Limb (tissue), 2 donors: Measurements from ENCODE around the gene TMIE.

Experiments used
- DNase-seq, 2 donors: peaks; one replicate each; pipeline ENCODE4 v3.0.0-alpha.2; 2016; ENCODE audit errors: extremely low spot score in 2 of 2

The TMIE gene, protein sequence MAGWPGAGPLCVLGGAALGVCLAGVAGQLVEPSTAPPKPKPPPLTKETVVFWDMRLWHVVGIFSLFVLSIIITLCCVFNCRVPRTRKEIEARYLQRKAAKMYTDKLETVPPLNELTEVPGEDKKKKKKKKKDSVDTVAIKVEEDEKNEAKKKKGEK

DNA sequence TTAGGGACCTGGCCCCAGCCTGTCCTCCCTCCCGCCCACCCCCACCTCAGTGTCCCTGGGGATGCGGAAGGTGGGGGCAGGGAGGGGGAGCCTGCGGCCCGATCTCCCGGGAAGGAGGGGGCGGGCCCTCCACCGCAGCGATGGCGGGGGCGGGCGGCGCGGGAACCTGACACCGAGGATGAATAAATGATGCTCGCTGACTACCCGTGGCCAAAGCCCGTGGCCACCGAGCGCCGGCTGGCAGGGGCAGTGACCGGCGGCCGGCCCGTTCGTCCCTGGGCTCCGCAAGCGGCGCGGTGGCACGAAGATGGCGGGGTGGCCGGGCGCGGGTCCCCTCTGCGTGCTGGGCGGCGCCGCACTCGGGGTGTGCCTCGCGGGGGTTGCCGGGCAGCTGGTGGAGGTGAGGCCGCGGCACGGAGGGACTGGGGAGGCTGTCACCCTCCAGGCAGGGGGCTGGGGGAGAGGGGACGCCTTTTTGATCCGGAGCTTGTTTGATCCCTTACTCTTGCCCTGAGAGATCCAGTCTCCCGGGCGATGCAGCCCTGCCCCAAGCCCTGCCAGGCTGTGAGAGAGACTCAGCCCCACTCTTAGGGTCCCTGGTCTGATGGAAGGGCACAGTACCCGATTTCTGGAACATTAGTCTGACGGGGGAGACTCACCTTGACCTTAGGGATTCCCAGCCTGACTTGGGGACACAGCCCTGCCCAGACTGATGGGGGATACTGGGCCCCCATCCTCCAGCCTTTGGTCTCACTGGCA, at the start of gene TMIE:
TSS of gene TMIE (plus strand) at position 212 of the 759 bp plus-strand sequence. CDS start at position 308, 96 bp downstream.
- peak in 1 of 2 donors; percentile 66 for DNase-seq

DNA sequence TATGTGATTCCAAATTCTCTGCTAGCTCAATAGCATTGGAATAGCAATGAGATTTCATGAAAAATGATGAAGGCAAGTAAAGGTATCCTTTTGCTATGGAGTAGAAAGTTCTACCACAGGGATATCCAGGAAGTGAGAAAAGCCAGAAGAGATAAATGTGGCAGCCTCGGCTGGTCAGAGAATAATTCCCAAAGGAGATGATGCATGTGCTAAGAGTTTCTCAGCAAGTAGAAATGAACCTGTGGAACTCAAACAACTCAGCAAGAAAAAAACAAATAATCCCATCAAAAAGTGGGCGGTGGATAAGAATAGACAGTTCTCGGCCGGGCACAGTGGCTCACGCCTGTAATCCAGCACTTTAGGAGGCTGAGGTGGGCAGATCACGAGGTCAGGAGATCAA, 45.9 kb upstream of the TMIE start:
- no peak for DNase-seq

DNA sequence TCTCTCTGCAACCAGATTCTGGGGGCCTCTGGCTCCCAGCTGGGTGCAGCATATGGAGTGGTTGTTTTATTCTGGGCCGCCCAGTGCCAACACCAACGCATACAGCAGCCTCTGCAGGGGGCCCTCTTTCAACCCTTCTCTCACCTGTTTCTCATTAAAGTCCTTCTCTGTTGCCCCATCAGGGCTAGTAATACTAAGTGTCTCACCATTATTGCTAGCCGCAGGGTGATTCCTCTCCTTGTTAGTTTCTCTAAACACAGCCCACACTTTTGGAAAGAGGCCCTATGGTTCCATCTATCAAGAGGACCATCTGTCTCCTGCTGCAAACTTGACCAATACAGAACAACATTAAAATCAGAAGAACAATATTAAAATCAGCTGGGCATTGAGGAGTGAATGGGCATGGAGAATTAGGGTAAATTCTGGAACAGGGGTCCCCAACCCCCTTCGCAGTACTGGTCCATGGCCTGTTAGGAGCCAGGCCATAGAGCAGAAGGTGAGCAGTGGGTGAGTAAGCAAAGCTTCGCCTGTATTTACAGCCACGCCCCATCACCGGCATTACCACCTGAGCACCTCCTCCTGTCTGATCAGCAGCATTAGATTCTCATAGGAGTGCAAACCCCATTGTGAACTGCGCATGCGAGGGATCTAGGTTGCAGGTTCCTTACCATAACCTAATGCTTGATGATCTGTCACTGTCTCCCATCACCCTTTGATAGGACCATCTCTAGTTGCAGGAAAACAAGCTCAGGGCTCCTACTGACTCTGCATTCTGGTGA, 44.2 kb upstream of the TMIE start:
- DNase-seq, result no peak

DNA sequence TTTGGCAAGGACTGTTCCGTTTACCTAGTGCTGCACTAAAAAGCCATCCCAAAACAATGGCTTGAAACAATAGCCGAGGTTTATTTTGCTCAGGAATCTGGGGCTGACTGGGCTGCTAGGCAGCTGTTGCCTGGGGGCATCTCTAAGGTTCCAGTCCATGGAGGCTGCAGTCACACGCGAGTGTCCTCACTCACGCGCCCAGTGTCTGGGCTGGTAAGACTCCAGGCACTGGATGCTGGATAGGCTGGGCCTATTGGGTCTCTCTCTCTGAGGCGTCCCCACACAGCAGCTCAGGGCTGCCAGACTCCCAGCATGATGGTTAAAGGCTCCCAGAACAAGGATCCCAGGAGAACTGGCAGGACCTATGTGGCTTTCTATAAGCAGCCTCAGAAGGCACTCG, 41.9 kb upstream of the TMIE start:
- DNase-seq, result no peak

DNA sequence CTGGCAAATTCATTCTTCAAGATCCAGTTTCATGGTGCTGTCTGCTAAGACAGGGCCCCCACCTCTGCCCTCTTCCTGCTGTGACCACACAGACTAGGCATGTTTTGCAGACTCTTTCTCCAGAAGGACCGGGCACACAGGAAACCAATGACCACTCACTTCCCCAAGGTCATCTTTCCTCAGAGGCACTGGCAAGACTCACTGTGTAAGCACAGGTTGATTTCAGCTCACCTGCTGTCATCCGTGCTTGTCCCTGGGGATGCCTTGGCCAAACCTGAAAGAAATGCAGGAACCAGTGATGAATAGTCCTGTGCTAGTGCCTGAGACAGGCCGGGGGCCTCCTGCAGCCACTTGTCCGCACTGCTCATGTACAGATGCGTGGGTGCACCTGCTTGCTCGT, 41.2 kb upstream of the TMIE start:
- DNase-seq, result no peak

DNA sequence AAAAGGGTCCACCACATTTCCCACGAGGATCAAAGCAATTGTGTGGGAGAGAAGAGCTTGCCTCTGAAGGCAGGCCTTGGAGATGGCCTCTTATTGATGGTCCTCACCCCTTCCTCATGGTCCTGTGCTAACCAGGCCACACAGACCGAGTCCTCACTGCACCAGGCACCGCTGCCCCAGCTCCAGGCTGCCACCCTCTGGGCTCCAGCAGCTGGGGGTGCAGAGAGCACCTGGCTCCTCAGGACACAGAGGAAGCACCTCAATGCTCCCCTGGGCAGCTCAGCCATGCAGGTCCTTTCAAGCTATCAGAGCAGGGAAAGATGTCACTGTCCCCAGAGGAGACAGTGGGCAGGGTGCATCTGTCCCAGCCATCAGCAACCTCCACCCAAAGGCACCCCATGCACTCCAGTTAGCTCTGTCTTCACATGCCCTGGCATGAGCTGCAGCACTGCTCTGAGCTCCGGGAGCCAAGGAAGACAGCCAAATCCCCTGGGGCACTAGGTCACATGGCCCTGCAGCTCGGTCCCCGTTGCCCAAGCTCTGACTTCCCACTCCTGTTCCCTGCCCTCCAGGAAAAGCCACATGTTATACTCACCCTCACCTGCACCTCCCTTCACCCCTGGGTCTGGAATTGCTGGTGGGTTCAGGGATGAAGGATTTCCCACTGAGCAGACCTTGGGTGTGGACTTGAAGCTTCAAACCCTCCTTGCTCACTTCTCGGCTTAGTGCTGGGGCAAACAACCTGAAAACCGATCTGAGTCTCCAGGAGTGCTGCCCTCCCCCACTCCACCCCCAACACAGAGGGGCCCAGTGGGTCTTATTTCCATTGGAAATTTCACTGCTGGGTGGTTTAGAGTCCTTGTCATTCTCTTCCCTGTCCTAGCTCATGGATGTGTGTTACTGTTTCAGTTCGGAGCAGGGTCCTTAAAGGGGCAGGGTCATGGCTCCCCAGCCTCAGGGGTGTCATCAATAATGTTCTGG, 40.4 kb upstream of the TMIE start:
- peak in 1 of 2 donors; percentile 28 for DNase-seq

DNA sequence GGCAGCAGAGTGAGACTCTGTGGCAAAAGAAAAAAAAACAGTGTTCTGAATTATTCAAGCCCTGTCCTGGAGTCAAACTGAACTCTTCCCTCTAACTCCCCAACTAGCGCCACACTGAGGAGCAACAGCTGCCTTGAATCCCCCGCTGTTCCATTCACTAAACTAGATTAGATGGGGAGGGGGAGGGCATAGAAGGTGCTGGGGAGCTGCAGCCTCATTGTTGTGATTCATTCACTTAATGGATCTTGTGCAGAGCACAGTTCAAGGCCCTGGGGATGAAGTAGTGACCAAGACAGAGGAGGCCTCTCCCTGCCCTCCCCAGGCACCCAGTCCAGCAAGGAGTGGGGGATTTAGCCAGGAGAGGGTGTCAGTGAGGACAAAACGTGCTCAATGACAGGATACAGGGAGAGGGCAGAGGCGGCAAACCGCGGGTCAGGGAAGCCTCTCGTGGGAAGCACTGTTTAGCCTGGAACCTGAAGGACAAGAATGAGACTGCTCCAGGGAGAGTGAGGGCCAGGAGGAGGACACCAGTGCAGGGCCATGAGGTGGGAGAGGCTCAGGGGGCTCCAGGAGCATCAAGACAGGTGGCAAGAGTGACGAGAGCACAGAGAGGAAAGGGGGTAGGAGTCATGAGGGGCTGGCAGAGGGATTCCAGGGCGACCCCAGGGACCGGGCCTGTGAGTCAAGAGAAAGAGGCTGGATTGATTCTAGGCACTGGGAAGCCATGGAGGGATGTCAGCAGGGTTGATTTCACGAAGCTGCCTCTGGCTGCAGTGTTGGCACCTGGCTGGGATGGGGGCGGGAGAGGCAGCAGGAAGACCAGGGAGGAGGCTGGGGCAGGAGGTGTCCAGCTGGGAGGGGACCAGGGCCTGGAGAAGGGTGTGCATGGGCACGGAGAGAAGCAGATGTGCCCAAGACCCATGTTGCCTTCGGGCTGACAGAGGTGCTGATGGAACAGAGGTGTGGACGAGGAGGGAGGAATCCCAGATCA, 39.1 kb upstream of the TMIE start:
- peak in 1 of 2 donors; percentile 27 for DNase-seq

DNA sequence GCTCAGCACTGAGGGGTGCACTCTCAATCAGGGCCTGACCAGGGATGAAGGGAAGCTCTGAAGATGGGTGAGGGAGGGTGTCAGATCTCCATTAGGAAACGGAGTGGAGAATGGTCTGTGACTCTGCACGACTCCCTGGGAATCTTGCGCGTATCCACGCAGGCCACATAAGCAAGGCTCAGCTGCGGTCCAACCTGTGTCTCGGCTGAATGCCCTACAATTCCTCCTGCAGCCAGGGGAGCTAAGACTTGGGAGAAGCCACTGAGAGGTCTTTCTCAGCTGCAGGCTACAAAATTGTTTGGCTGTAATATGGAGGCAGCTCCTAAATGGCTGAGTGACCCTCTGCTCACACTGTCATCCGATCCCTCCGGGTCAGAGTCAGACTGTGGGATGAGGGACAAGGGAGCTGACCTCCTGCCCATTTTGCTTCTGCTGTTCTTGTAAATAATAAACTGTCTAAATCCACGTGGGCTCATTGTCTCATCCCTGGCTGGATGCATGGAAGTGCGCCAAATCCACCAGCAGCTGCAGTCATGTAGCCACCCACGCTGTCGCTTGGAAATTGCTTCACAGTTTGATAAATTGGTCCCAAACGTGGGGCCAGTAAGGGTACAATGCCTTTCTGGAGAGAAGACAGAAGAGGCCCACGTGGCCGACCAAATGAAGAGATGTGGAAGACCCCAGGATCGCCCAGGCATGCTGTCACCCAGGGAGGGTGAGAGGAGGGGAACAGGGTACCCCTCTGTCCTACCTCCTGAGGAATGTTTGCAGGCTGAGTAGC, 38.2 kb upstream of the TMIE start:
- DNase-seq, result peak; percentile 56 to 71

DNA sequence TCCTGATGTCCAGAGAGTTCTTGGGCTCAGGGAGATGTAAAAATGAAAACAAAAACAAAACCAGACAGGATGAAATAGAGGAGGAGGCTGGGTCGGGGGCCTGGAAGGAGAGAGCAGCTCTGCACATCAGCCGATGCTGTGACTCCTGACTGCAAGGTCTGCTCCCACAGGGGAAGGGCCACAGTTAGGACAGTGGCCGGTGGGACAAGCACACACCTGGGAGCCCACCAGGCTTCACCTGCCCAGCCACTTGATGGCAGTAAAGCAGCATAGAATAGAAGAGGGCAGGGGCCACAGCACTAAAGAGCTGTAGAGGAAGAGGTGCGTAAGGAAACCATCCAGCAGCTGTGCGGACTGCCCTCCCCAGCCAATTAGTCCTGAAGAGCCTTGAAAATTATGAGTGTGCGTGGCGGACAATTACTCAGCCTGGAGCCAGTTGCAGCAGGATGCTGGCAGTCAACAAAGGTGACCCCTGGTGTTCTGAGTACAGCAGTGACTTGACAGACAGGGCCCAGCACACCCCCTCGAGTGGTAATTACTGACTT, 37.5 kb upstream of the TMIE start:
- DNase-seq, result peak in 1 of 2 donors; percentile 32

DNA sequence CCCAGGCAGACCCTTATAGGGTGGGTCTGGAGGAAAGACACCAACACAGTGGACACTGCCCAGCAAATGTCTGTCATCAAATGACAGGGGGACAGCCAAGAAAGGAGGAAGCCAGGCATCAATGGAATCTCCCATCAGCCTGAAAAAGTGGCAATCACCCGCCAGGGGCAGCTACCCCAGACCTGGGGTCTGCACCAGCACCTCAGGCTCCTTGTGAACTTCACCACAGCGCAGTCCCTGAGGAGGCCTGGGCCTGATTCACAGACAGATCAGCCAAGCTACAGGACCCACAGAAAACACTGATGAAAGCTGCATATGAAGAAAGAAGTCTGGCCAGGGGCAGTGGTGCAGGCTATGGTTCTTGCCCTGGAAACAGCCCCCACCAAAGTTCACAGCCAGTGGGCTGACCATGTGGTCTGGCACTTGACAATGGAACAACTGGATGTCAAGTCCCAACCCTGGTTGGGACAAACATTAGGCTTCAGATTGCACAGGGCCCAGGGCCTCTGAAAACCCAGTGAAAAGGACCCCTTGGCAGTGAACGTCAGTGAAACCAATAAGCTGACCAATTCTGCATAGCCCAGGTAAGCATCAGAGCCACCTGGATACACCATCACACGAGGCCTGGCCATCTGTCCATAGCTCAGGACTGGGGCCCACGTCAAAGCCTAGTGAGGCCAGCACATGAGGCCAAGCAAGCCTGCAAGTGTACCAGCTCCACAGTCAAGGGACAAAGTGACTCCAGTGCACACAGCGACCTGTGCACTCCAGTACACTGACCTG, 36.8 kb upstream of the TMIE start:
- DNase-seq, result peak in 1 of 2 donors; percentile 25

DNA sequence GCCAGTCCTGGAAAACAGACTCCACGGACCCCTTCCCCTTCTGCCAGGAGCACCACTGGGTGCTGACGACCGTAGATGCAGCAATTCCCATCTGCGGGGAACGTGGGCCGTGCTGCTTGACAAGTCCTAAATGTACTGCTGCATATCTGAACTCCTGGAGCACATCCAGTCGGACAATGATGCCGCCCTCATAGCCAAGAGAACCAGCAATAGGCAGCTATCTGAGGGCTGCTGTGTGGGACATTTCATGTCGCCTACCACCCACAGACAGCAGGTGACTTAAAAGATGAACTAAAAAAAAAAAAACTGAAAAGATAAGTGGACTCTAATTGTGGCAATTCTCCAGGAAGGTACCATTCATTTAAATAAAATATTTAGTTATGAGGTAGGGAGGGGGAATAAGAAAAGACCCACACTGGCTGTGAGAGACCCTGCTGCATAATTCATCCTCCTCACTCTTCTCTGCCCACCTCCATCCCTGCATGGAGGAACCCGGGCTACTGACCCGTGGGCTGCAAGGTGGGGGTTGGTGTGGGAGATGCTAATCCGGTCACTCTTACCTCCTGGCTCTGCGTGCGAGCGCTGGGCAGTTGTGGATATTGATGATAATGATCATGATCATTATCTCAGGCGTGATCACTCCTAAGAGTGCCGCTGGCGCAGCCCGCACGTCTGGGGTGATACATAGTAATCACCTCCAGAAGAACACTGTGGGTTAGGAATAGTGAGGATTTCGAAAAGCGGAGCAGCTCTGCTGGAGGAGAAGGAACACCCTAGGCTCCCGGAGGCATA, 36.0 kb upstream of the TMIE start:
- DNase-seq, result peak in 1 of 2 donors; percentile 20

DNA sequence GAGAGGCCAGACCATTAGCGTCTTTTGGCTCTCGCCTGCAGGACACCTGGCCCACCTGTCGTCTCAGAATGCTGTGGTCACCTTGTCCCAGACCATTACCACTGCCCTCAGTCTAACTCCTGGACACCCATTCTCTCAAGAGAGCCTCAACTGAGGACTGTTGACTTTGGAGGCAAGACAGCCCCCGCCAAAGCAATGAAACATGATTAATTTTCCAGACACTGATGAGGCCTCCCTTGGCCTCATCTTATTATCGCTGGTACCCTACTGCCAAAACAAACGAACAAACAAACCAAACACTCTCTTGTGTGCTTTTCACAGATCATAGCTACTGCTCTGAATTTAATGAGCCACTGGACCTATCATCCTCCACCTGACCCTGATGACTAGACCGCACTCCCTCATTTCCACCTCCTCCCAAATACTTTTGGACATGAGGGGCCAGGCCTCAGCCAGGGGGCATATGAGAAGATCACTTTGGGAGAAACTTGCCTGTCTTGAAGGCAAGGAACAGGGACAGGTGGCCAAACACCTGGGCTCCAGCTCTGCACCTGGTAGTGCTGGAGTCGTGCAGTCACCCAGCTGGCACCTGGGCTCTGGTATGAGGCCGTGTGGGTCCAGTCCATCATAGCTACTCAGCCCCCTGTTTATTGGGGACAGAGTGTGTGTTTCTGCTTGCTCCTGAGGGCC, 35.3 kb upstream of the TMIE start:
- peak in 1 of 2 donors; percentile 19 for DNase-seq

DNA sequence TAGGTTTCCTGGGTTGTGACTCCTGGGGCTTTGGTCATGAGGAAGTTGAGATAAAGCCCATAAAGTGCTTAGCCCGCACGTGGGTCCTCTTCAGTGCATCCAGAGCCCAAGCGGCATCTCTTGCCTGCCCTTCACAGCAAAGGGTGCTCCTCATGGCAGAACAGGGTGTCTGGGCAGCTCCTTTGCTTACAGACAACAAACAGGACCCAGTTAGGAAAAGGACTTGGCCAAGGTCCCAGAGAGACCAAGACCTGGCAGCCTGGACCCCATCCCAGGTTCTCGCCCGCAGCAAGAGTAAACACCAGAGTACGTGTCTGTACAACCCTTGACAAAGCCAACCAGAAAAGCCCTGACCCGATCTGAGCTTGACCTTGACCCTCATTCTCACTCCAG, 34.7 kb upstream of the TMIE start:
- peak in 1 of 2 donors; percentile 19 for DNase-seq

DNA sequence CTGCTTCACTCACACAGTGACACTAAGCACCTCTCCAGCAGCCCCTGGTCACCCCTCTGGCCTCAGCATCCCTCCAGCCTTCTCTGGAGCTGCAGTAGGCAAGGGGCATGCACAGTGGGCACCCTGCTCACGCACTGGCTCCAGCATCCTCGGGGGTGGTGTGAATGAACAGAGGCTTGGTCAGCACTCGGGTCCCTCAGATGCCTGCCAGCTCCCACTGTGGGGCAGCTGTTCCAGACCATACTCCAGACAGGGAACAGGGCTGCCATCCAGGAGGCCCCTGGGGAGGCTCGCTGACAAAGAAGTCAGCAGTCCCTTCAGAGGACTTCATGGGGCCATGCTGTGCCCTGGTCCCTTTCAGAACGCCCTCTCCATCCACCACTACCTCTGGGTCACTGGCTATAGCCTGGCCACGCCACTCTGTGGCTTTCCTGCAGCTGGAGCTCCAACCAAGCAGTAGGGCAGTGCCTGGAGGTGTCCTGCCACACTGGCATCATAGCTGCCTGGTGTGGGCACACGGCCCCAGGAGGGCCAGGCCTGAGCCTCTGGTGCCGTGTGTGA, 34.1 kb upstream of the TMIE start:
- DNase-seq, result peak in 1 of 2 donors; percentile 24

DNA sequence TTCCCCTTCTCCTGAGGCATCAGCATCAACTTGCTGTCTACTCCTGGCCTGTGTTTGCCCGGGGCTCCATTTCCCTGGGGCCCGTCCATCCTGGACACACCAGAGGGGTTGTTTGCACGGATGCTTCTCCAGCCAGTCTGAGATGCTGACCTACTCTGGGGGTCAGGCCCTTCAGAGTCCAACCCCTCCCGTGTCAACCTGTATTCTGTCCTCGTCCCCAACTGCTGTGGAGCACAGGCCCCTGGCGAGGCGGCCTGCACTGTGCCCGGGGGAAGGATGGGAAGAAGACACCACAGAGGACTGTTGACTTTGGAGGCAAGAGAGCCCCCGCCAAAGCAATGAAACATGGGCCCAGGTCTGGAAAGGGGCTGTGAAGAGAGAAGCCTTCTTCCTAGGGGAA, 33.5 kb upstream of the TMIE start:
- peak in 1 of 2 donors; percentile 13 for DNase-seq

DNA sequence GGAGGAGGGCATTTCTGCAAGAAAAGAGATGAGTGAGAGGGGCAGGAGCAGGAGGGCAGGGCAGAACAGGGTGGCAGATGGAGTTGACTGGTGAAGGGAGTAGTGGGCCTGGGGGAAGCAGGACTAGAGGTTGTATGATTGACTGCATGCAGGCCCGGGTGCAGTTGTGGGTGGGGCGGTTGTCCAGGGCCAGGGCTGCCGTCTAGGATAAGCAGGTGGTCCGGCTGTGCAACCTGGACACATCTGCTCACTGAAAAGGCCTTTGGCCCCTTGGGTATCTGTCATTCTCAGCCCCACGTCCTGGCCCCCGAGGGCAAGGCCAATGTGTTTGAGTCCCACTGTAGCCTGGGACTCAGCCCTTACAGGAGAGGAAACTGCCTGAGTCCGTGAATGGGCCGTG, 33.1 kb upstream of the TMIE start:
- peak in 1 of 2 donors; percentile 17 for DNase-seq
